ENCODE measurements around the gene SCAMP5.
A peak's percentile ranks its signal among the peaks of the same experiment; 100 is the strongest.

Gene SCAMP5

GRCh38 chr15:74995182-74995778, at the start of gene SCAMP5:
Gene SCAMP5 (plus strand): TSS chr15:74995563. CDS start chr15:75011840, 16,277 bp downstream.
- DNase-seq = peak; percentile 97

GRCh38 chr15:74950078-74950908, 45.1 kb upstream of the SCAMP5 start:
- peak; percentile 78 for DNase-seq

- peak; percentile 60 for DNase-seq
Measured at GRCh38 chr15:74951006-74951405, 44.4 kb upstream of the SCAMP5 start.

GRCh38 chr15:74954515-74954914, 40.8 kb upstream of the SCAMP5 start:
- DNase-seq = peak; percentile 8

- DNase-seq = peak; percentile 17
Measured at GRCh38 chr15:74955017-74955416, 40.3 kb upstream of the SCAMP5 start.

GRCh38 chr15:74955796-74956647, 39.3 kb upstream of the SCAMP5 start:
- DNase-seq = peak; percentile 81

GRCh38 chr15:74956648-74957475, 38.5 kb upstream of the SCAMP5 start, which contains the start of gene RPP25:
Gene RPP25 (minus strand): TSS chr15:74956772. CDS start chr15:74956583, 189 bp downstream.
- DNase-seq = peak; percentile 94

- DNase-seq = peak; percentile 81
Measured at GRCh38 chr15:74957476-74958035, 37.8 kb upstream of the SCAMP5 start.

GRCh38 chr15:74958320-74958907, 36.9 kb upstream of the SCAMP5 start:
- DNase-seq = peak; percentile 95

- DNase-seq = peak; percentile 96
Measured at GRCh38 chr15:74958908-74959585, 36.3 kb upstream of the SCAMP5 start.

GRCh38 chr15:74959586-74959939, 35.8 kb upstream of the SCAMP5 start:
- no peak for DNase-seq

GRCh38 chr15:74960286-74960685, 35.1 kb upstream of the SCAMP5 start:
- peak; percentile 79 for DNase-seq

- peak; percentile 19 for DNase-seq
Measured at GRCh38 chr15:74960995-74961588, 34.3 kb upstream of the SCAMP5 start.

- DNase-seq = peak; percentile 21
Measured at GRCh38 chr15:74961616-74962015, 33.7 kb upstream of the SCAMP5 start.

GRCh38 chr15:74962219-74962618, 33.1 kb upstream of the SCAMP5 start:
- DNase-seq = no peak

- DNase-seq = no peak
Measured at GRCh38 chr15:74962671-74963070, 32.7 kb upstream of the SCAMP5 start.

GRCh38 chr15:74963213-74963612, 32.1 kb upstream of the SCAMP5 start:
- no peak for DNase-seq

- peak; percentile 63 for DNase-seq
Measured at GRCh38 chr15:74964794-74965193, 30.6 kb upstream of the SCAMP5 start.

GRCh38 chr15:74967670-74968069, 27.7 kb upstream of the SCAMP5 start:
- DNase-seq = no peak

- no peak for DNase-seq
Measured at GRCh38 chr15:74976159-74976558, 19.2 kb upstream of the SCAMP5 start.

- peak; percentile 71 for DNase-seq
Measured at GRCh38 chr15:74977599-74977998, 17.8 kb upstream of the SCAMP5 start.
